ENCODE measurements around the gene LRRC8D.

DNA sequence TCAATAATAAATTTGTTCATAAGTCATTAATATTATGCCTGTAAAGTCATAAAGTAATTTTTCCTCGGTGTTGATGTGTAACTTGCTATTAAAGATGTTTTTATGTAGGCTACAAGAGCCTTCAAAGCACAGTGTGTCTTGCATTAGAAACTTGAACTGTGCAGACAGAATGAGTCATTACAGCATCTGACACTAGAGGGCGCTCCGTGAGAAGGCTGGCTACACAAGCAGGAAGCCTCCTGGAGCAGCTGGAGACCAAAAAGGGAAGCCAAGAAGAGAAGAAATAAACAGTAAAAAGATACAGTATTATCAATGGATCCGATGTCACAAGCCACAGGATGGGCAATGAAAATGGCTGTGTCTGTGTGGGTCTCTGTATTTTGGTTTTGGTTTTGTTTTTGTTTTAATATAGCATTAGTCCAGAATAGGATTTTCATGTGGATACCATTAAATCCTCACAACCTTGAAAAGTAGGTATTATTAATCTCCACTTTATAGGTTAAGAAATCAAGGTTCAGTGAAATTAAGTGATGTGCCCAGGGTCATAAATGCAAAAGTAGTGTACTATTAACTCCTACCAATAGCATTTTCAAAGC, 16.1 kb upstream of the LRRC8D start:
- TF ChIP-seq, protein P1, sequence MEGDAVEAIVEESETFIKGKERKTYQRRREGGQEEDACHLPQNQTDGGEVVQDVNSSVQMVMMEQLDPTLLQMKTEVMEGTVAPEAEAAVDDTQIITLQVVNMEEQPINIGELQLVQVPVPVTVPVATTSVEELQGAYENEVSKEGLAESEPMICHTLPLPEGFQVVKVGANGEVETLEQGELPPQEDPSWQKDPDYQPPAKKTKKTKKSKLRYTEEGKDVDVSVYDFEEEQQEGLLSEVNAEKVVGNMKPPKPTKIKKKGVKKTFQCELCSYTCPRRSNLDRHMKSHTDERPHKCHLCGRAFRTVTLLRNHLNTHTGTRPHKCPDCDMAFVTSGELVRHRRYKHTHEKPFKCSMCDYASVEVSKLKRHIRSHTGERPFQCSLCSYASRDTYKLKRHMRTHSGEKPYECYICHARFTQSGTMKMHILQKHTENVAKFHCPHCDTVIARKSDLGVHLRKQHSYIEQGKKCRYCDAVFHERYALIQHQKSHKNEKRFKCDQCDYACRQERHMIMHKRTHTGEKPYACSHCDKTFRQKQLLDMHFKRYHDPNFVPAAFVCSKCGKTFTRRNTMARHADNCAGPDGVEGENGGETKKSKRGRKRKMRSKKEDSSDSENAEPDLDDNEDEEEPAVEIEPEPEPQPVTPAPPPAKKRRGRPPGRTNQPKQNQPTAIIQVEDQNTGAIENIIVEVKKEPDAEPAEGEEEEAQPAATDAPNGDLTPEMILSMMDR (IDR thresholded peaks at IDR 0.05; ENCODE audit: low read depth, low read length), result peak; percentile 91
- no peak for TF ChIP-seq POLR2A (IDR thresholded peaks at IDR 0.05; ENCODE audit: extremely low read depth, insufficient read length)
- TF ChIP-seq, protein P2, sequence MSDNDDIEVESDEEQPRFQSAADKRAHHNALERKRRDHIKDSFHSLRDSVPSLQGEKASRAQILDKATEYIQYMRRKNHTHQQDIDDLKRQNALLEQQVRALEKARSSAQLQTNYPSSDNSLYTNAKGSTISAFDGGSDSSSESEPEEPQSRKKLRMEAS (IDR thresholded peaks at IDR 0.05; ENCODE audit: low read depth, low read length), result no peak; the same call in 1 of the 2 replicates
